HL-60 (cell line): ENCODE results near the gene JPH4.

ENCODE experiments used
- GABPA ChIP-seq: IDR thresholded peaks from 2 replicates; pipeline ENCODE4 v1.6.1; 2012; ENCODE audit warnings: low read depth
- POLR2AphosphoS5 ChIP-seq: IDR thresholded peaks from 2 replicates; pipeline ENCODE4 v1.6.1; 2012; ENCODE audit warnings: low read depth
- TF ChIP-seq, protein P1 (sequence below): IDR thresholded peaks from one replicate; pipeline ENCODE4 v1.5.1; 2011; ENCODE audit warnings: low read length, control low read depth, inconsistent platforms; ENCODE audit not compliant: insufficient read depth

DNA sequence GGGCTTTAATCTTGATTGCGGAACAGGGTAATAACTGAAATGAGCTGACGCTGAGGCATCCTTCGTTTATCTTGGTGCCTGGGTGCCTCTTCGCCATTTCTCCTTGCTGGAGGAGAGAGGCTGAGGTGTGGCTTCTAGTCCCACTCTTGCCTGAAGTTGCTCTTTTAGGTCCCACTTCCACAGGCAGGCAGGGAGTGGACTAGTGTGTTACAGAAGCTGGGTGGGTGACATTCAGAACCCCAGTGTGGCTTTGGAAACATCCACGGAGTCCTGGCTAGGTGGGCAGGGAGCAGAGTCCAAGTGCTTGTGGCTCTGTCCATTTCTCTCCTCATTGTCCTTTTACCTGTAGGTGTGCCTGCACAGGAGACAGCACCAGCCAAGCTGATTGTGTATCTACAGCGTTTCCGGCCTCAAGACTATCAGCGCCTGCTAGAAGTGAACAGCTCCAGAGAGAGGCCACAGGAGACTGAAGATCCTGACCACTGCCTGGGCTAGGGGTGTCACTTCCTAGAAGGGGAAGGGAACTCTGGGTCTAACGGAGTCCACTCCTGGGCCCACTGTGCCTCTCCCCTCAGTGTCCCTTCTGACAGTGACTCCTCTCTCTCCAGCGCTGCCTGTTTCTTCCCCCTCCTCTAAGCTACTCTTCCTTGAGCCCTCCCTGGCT lies 20.1 kb downstream of the JPH4 start:
- TF ChIP-seq, protein P1, sequence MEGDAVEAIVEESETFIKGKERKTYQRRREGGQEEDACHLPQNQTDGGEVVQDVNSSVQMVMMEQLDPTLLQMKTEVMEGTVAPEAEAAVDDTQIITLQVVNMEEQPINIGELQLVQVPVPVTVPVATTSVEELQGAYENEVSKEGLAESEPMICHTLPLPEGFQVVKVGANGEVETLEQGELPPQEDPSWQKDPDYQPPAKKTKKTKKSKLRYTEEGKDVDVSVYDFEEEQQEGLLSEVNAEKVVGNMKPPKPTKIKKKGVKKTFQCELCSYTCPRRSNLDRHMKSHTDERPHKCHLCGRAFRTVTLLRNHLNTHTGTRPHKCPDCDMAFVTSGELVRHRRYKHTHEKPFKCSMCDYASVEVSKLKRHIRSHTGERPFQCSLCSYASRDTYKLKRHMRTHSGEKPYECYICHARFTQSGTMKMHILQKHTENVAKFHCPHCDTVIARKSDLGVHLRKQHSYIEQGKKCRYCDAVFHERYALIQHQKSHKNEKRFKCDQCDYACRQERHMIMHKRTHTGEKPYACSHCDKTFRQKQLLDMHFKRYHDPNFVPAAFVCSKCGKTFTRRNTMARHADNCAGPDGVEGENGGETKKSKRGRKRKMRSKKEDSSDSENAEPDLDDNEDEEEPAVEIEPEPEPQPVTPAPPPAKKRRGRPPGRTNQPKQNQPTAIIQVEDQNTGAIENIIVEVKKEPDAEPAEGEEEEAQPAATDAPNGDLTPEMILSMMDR: no peak
- TF ChIP-seq POLR2AphosphoS5 (no peak), GABPA (no peak)
